ENCODE results near the gene ADAMTS8. TPM values are rescaled to one million over a fixed set of nuclear protein-coding genes. Genes with fewer than 3 reads are reported as not detected.

The ADAMTS8 gene
- total RNA-seq, 6 experiments from 2014 or later = 0.11 TPM; not detected in 5

- Histone ChIP-seq H3K4me1 (peaks cover 0 to 15% (median 2%) of the 10 kb centered on the region in 4 donors), H3K27me3 (peaks cover 6 to 7% of the 10 kb centered on the region in 2 donors), H3K36me3 (no peaks in the 10 kb centered on the region), H3K9me3 (no peaks in the 10 kb centered on the region), H3K27ac (no peak overlapping the region), H3K4me3 (no peak overlapping the region)
- WGBS (ENCODE audit: insufficient coverage, low coverage, low lambda C conversion rate, missing lambda C conversion rate) = 95% methylated on average over 4 of the region's 14 CpGs
- TF ChIP-seq CTCF (IDR thresholded peaks at IDR 0.05) = no peak
- no peak for TF ChIP-seq POLR2A (IDR thresholded peaks at IDR 0.05)
- ATAC-seq (no peak), DNase-seq (no peak)
- intact Hi-C loops (cut with DNase I) = loop anchor here in 1 of 2 donors (5.0 to 10.0 kb wide), 2 partner anchors 210 to 438 kb away; no protein-coding TSS in a partner anchor
Observed at GRCh38 chr11:130424613-130425140, 3.7 kb downstream of the ADAMTS8 start.

GRCh38 chr11:130423541-130424142 is 4.8 kb downstream of the ADAMTS8 start:
- H3K9me3 ChIP-seq = no peaks in the 10 kb centered on the region
- intact Hi-C loops (cut with DNase I) = loop anchor here in 1 of 2 donors (10.0 kb wide), 1 partner anchor 209 kb away; no protein-coding TSS in a partner anchor
- ATAC-seq (no peak), DNase-seq (no peak)
- no peaks in the 10 kb centered on the region for H3K36me3 ChIP-seq
- no peak overlapping the region for H3K4me3 ChIP-seq
- H3K27ac ChIP-seq = no peak overlapping the region
- peaks cover 4 to 6% of the 10 kb centered on the region in 2 donors for H3K27me3 ChIP-seq
- TF ChIP-seq POLR2A (IDR thresholded peaks at IDR 0.05) = no peak
- no peak for TF ChIP-seq CTCF (IDR thresholded peaks at IDR 0.05)
- 73% methylated on average over 7 of the region's 16 CpGs for WGBS (ENCODE audit: insufficient coverage, low coverage, low lambda C conversion rate, missing lambda C conversion rate)
- peaks cover 0 to 15% (median 2%) of the 10 kb centered on the region in 4 donors for H3K4me1 ChIP-seq

GRCh38 chr11:130422251-130422995 is 6.0 kb downstream of the ADAMTS8 start:
- 91% methylated on average over 12 of the region's 22 CpGs for WGBS (ENCODE audit: insufficient coverage, low coverage, low lambda C conversion rate, missing lambda C conversion rate)
- no peak for DNase-seq
- H3K27ac ChIP-seq = no peak overlapping the region
- H3K4me1 ChIP-seq = peaks cover 0 to 10% (median 0%) of the 10 kb centered on the region in 4 donors
- ATAC-seq = no peak
- H3K36me3 ChIP-seq = no peaks in the 10 kb centered on the region
- peaks cover 2 to 6% of the 10 kb centered on the region in 2 donors for H3K27me3 ChIP-seq
- H3K9me3 ChIP-seq = no peaks in the 10 kb centered on the region
- intact Hi-C loops (cut with DNase I) = loop anchor here in 1 of 2 donors (10.0 kb wide), 1 partner anchor 208 kb away; no protein-coding TSS in a partner anchor
- no peak overlapping the region for H3K4me3 ChIP-seq
- TF ChIP-seq CTCF (IDR thresholded peaks at IDR 0.05) = no peak
- TF ChIP-seq POLR2A (IDR thresholded peaks at IDR 0.05) = no peak

GRCh38 chr11:130421697-130422096 is 6.7 kb downstream of the ADAMTS8 start:
- TF ChIP-seq CTCF (IDR thresholded peaks at IDR 0.05) (no peak), POLR2A (IDR thresholded peaks at IDR 0.05) (no peak)
- no peaks in the 10 kb centered on the region for H3K36me3 ChIP-seq
- H3K27me3 ChIP-seq = peaks cover 0 to 5% of the 10 kb centered on the region in 2 donors
- no peak overlapping the region for H3K4me3 ChIP-seq
- ATAC-seq = no peak
- WGBS (ENCODE audit: insufficient coverage, low coverage, low lambda C conversion rate, missing lambda C conversion rate) = 84% methylated on average over 3 of the region's 8 CpGs
- no peak overlapping the region for H3K27ac ChIP-seq
- no peak for DNase-seq
- no peaks in the 10 kb centered on the region for H3K9me3 ChIP-seq
- intact Hi-C loops (cut with DNase I) = loop anchor here in 1 of 2 donors (10.0 kb wide), 1 partner anchor 207 kb away; no protein-coding TSS in a partner anchor
- H3K4me1 ChIP-seq = peaks cover 0 to 3% (median 0%) of the 10 kb centered on the region in 4 donors

Measured in right lobe of liver (tissue), 6 donors.